GM19455 (cell line): ENCODE results near the gene KCNH2.
"Not testable (repeated sequence)": the region's sequence is repeated elsewhere in the genome, so short reads cannot be mapped to it uniquely, and the experiment has no call there.

ENCODE experiments used
- ATAC-seq: cut with Tn5 transposase; IDR thresholded peaks from one replicate; pipeline ENCODE4 v1.9.1; 2021; ENCODE audit not compliant: unreplicated experiment

Gene KCNH2

GRCh38 chr7:150910996-150911422 lies 67.1 kb downstream of the KCNH2 start:
- ATAC-seq, result no peak

GRCh38 chr7:150910305-150910995 lies 67.7 kb downstream of the KCNH2 start:
- ATAC-seq, result not testable (repeated sequence)

- ATAC-seq, result no peak
Measured at GRCh38 chr7:150909200-150909995, 68.7 kb downstream of the KCNH2 start.

GRCh38 chr7:150908173-150908572 lies 69.9 kb downstream of the KCNH2 start:
- no peak for ATAC-seq

- no peak for ATAC-seq
Measured at GRCh38 chr7:150904011-150904909, 73.9 kb downstream of the KCNH2 start.

GRCh38 chr7:150903606-150904005 lies 74.5 kb downstream of the KCNH2 start:
- no peak for ATAC-seq

- ATAC-seq, result no peak
Measured at GRCh38 chr7:150902078-150903033, 75.8 kb downstream of the KCNH2 start.

GRCh38 chr7:150901160-150902035 lies 76.7 kb downstream of the KCNH2 start:
- no peak for ATAC-seq

GRCh38 chr7:150900675-150901074 lies 77.4 kb downstream of the KCNH2 start:
- ATAC-seq, result no peak

GRCh38 chr7:150898475-150899011 lies 79.6 kb downstream of the KCNH2 start:
- peak; percentile 65 for ATAC-seq

GRCh38 chr7:150897502-150898474 lies 80.3 kb downstream of the KCNH2 start:
- peak; percentile 61 for ATAC-seq

GRCh38 chr7:150896562-150897209 lies 81.4 kb downstream of the KCNH2 start:
- ATAC-seq, result no peak

GRCh38 chr7:150895809-150896208 lies 82.3 kb downstream of the KCNH2 start:
- no peak for ATAC-seq
